OCI-LY7 (cell line): ENCODE data around the gene PRKCA.
"Not testable (repeated sequence)": the region's sequence is repeated elsewhere in the genome, so short reads cannot be mapped to it uniquely, and the experiment has no call there.

Source experiments
- EZH2phosphoT487 ChIP-seq: fragments of 200-600 bp; sonication (generic); IDR thresholded peaks from 2 replicates; pipeline ENCODE4 v1.6.1; 2018; ENCODE audit warnings: low read depth, borderline replicate concordance, mild to moderate bottlenecking, mixed run types, antibody characterized with exemption, low read length, moderate library complexity, mixed read lengths
- TF ChIP-seq, protein P1 (sequence below): fragments of 200-600 bp; sonication (generic); conservative IDR thresholded peaks from 2 replicates; pipeline ENCODE4 v1.5.1; 2014; ENCODE audit warnings: mild to moderate bottlenecking, antibody characterized with exemption, low read length, moderate library complexity, mixed read lengths

DNA sequence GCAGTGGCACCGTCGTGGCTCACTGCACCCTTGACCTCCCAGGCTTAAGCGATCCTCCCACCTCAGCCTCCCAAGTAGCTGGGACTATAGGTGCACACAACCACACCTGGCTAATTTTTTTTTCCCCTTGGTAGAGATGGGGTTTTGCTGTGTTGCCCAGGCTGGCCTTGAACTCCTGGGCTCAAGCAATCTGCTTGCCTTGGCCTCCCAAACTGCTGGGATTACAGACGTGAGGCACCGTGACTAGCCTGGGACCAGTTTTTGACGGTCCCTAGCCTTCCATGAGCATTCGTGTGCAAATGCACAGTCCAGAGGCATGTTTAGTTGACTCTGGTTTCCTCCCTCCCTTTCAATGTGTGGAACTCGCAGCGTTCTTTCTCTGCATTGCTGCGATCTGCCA lies 48.2 kb downstream of the PRKCA start:
- TF ChIP-seq, protein P1, sequence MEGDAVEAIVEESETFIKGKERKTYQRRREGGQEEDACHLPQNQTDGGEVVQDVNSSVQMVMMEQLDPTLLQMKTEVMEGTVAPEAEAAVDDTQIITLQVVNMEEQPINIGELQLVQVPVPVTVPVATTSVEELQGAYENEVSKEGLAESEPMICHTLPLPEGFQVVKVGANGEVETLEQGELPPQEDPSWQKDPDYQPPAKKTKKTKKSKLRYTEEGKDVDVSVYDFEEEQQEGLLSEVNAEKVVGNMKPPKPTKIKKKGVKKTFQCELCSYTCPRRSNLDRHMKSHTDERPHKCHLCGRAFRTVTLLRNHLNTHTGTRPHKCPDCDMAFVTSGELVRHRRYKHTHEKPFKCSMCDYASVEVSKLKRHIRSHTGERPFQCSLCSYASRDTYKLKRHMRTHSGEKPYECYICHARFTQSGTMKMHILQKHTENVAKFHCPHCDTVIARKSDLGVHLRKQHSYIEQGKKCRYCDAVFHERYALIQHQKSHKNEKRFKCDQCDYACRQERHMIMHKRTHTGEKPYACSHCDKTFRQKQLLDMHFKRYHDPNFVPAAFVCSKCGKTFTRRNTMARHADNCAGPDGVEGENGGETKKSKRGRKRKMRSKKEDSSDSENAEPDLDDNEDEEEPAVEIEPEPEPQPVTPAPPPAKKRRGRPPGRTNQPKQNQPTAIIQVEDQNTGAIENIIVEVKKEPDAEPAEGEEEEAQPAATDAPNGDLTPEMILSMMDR: not testable (repeated sequence)
- not testable (repeated sequence) for TF ChIP-seq EZH2phosphoT487
